Upper lobe of left lung (tissue), 4 donors: Measurements from ENCODE around the gene RBSN.

ENCODE experiments used
- POLR2A ChIP-seq, 4 donors: fragments of 450-650 bp; IDR thresholded peaks; one replicate each; pipeline ENCODE4 v1.5.1; 2016 to 2017; ENCODE audit warnings: antibody characterized with exemption in 4 of 4, mild to moderate bottlenecking in 2 of 4
- POLR2AphosphoS5 ChIP-seq, 2 donors: sonication (generic); formaldehyde crosslinking; IDR thresholded peaks; one replicate each; pipeline ENCODE4 v1.5.1; 2017; ENCODE audit warnings: antibody characterized with exemption in 2 of 2
- TF ChIP-seq, protein P1 (sequence below), 6 experiments: fragments of 450-650 bp in 4 of 6; fragments of 200-600 bp in 2 of 6; sonication (generic) in 2 of 6; IDR thresholded peaks; one replicate each; pipeline ENCODE4 v1.5.1; 2016 to 2019; ENCODE audit warnings: antibody characterized with exemption in 6 of 6

DNA sequence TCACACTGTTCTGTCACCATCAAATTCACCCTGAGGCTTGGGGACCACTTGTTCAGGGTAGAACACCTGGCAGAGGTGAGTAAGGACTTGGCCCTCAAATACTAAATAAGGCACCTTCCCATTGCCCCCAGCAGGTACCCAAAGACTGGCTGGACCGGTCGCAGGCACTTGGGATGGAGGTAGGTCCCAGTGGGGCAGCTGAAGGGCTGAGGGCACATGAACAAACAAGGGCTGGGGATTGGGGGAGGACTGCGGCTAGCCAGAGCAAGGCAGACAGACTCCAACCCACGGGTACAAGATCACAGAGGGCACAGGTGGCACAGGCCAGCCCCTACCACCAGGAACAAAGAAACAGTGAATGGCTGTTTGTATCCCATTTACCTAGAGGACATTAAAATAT lies 35.7 kb downstream of the RBSN start:
- TF ChIP-seq, protein P1, sequence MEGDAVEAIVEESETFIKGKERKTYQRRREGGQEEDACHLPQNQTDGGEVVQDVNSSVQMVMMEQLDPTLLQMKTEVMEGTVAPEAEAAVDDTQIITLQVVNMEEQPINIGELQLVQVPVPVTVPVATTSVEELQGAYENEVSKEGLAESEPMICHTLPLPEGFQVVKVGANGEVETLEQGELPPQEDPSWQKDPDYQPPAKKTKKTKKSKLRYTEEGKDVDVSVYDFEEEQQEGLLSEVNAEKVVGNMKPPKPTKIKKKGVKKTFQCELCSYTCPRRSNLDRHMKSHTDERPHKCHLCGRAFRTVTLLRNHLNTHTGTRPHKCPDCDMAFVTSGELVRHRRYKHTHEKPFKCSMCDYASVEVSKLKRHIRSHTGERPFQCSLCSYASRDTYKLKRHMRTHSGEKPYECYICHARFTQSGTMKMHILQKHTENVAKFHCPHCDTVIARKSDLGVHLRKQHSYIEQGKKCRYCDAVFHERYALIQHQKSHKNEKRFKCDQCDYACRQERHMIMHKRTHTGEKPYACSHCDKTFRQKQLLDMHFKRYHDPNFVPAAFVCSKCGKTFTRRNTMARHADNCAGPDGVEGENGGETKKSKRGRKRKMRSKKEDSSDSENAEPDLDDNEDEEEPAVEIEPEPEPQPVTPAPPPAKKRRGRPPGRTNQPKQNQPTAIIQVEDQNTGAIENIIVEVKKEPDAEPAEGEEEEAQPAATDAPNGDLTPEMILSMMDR (IDR thresholded peaks at IDR 0.05): no peak
- TF ChIP-seq POLR2A (IDR thresholded peaks at IDR 0.05): peak in 1 of 4 donors; percentile 62
- peak in 1 of 2 donors; percentile 18 for TF ChIP-seq POLR2AphosphoS5 (IDR thresholded peaks at IDR 0.05)
